Stimulated activated naive CD4-positive, alpha-beta T cell (primary cell): ENCODE results near the gene GTF2F2.

ENCODE experiments used
- DNase-seq, 6 experiments: peaks; one replicate each; lab custom pipeline; 2025; lab: John Stamatoyannopoulos, UW

The GTF2F2 gene

DNA sequence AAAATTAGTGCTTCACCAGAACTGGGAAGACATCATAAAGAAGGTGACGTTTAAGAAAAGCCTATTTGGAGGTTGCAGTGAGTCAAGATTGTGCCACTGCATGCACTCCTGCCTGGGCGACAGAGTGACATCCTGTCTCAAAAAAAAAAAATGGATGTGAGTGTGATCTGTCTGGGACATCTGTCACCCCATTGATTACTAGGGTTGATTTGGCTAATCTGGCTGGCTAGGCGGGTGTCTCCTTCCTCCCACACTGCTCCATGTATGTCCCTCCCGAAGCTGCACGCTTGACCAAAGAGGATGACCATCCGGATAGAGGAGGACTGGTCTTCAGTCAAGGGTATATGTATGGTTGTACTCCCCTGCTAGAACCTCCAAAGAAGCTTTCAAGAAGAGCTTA is 2.6 kb downstream of the GTF2F2 start:
- DNase-seq: no peak

DNA sequence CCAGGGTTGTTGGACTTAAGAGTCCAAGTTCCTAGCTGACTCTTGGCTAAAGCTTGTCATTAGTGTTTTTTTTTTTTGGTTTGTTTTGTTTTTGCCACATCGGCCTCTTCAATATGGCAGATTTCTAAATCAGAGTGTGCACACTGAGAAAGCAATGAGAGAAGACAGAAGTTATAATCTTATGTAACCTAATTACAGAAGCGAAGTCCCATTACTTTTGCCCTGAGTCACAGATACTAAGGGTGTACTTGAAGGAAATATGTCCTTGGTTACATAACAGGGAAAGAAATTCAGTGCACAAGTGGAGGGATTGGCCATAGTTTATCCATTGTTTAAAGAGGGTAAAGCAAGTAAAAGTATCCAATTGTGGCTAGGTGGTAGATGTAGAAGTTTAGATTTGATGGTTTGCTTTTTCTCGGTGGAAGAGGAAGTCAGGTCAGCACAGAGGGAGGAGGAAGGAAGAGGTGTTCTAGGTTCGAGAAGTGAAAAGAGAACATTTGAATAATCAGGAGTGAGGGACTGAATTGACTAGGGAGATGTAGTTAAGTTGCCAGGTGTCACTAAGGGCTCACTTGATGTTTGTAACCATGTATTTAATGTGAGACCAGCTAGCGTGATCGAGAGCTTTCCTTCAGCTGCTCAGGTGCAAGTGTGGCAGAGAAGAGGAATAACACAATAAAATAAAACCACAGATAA is 12.2 kb downstream of the GTF2F2 start:
- DNase-seq: no peak

DNA sequence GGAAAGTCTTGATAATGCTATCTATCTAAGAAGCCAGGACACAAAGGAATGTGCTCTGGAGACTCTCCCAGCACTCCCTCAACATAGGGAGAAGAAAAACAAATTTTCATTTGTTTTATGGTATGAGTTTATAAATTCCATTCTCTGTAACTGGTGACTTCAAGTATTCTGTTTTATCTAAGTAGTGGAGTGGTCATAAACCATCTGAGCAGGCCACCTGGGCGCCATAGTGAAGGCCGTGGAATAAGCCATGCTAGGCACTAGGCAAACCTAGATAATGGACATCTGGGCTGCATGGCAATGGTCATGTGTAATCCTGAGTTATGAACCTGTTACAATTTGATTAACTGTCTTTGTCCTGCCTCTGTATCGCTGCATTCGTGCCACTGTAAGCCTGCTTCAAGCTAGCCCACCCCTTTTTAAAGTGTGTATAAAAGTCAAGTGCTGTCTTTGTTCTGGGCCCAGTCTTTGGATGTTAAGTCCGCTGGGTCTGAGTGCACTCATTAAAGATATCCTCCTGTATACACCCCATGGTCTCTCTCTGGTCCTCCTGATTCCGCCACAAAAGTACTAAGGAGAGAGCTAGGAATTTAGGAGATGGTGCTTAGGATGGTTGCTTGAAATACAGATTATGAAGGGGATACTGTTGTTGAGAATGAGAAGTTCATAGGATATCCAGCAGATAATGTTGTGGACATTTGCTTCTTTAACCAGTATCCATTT is 13.2 kb downstream of the GTF2F2 start:
- no peak for DNase-seq

DNA sequence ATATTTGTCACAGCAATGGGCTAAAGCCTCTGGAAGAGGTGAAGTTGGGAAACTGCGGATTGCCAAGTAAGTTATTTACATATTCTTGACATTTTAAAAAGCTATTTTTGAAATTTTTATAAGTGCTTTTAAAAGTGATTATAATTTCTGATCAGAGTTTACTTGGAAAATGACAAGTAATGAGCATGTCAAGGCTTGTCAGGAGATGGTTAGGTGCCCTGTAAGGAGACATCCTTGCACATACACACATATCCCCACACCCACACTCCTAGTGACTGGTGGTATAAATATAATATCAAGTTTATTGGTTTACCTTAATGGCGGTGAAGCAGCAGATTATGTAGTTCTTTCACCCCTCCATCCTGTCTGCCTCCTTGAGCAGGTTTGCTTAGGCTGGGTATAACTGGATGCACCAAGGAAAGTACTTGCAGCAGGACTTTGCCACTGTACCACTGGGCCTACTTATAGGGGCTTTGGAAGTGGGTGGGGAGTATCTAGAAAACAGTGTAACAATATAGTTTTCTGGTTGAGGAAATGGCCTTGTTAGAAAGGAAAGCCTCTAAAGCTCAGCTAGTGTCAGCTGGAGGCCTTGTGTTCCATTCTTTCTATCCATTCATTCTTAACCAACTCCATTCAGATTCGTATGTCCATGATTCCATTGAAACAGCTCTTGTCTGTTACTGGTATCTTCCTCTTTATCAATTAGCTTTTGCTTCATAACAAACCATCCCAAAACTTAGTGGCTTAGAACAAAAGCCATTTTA is 16.6 kb downstream of the GTF2F2 start:
- DNase-seq: no peak

DNA sequence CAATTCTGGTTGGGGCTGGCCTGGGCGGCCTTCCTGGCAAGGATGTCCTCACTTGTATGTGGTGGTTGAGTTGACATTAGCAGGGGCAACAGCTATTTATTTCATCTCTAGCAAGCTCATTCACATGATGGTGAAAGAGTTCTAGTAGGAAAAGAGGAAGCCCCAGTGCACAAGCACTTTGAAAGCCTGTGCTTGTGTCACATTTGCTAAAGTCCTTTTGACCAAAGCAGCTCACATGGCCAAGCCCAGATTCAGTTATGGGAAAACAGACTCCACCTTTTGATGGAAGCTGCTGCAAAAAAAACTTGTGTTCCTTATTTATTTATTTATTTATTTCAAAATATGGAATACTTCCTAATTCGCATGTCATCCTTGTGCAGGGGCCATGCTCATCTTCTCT is 17.2 kb downstream of the GTF2F2 start:
- no peak for DNase-seq

DNA sequence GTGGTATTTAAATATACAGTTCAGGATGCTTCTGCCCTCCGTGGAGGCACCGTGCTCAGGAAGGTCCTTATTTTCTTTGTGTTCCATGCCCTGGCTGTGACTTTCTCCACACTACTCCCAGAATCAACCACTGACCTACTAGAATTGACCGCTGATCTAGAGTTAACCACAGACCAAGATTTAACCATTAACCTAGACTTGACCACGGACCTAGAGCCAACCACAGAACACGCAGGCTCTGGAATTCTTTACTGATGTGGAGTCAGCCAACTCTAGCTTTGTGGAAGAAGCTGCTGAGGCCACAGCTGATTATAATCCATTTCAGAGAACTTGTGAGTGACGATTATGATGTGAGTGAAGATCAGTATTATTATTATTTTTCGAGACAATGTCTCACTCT is 18.0 kb downstream of the GTF2F2 start:
- DNase-seq: no peak

DNA sequence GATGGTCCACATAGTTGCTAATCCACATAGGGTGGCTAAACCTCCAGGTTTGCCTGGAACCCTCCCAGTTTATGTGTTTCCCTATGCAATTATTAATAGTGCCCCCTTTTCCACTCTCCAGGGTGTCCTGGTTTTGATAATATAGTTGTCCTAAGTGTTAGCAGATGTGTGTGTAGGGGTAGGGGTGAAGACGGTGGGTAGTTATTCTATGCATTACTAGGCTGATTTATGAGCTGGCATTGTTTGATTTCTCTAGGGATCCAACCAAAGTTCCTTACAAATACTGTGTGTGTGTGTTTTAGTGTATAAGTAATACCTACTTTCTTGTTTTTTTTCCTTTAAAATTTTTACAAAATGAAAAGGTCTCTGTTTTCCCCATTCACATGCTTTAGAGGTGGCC is 21.1 kb downstream of the GTF2F2 start:
- DNase-seq: no peak

DNA sequence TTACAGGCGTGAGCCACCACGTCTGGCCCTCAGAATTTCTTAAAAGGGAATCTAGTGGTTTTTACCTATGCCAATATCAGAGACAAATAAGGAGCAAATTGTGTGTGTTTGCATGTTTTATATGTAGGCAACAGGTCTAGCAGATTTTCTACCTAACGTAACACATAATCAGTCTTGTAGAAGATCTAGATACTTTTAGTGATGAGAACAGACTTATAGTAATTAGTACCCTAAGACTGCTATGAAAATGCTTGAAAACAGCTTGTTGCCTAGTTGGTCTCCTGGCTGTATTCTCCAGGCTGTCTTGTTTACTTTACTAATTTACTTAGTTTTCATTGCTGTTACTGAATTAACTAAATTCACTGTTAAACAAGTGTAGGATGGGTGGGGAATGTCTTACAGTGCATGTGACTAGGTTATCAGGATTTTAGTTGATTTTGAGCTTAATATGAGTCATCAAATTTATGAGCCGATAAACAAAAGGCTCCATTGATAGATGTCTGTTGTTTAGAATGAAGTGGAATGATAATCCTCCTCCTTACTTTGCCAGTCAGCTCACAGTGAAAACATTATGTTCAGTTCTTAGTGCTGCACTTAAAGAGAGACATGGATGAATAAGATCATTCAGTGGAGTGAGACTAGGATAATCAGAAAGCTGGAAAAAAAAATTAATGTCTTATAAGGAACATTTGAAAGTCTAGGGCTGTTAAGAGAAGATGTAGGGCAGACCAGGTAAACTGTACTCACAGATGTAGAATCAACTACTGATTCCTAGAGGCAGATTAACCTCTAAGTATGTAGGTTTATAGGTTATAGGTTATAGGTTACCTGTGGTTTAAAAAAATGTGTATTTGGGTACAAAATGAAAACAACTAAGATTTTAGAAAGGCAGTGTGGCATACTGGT is 22.4 kb downstream of the GTF2F2 start:
- DNase-seq: no peak

DNA sequence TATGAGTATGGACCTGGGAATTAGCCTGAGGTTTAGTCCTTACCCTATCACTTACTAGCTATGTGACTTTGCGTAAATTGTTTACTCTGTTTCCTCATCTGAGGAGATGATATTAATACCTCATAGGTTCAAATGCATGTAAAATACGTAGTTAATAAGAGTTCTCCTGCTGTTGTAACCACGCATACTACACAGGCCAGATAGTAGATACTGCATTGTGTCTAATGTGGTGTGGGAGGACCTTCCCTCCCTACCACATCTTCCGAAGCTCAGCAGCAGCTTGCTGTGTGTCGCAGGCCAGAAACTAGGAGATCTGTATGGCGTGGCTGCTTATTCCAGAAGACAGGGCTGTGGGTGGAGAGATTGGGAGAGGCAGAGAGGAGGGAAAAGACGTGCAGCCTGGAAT is 23.0 kb downstream of the GTF2F2 start:
- no peak for DNase-seq

DNA sequence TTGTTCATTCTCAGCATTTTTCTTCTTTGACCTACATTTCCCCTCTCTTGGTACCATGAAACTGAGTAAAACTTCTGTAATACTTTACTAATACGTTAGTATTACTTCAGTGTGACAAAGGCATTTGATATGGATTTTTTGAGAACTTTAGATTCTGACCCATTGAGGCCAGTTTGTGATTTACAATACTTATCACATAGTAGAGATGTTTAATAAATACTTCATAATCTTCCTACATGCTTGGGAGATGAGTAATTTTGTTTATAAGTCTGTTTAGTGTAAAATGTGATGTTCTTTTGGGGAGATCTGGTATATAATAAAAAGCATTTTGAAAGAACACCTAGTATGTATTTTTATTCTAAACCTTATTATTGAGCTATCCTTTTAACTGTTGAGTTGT is 29.7 kb downstream of the GTF2F2 start:
- DNase-seq: no peak

DNA sequence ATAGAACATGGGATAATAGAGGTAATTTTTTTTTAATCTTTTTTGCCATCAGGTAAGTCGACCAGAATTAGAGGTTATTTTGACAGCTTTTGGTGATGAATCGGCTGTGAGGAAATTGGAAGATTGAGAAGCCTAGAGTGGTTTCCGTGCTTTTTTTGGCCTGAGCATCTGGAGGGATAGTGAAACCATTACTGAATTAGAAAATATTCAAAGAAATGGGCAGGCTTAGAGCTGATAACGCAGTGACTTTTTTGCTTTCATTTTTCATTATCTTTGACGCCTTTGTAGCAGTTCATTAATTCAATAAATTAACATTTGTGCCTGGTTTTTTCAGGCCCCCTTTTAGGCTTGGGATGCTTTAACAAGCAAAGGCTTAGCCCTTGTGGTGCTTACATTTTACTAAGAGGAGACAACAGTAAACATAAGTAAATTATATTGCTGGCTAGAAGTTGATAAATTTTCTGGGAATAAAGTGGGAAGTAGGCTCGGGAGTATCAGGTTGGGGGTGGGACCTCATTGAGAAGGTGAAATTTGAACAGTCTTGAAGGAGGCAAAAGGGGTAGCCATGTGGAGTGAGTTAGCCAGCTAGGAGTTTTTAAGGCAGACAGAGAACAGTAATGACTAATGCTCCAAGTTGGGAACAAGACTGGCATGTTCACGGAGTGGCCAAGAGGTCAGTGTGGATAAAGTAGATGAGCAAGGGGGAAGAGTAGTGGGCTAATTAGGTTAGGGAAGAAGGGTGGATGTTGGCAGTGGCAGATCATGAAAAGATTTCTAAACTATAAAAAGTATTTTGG is 36.5 kb downstream of the GTF2F2 start:
- DNase-seq: no peak

DNA sequence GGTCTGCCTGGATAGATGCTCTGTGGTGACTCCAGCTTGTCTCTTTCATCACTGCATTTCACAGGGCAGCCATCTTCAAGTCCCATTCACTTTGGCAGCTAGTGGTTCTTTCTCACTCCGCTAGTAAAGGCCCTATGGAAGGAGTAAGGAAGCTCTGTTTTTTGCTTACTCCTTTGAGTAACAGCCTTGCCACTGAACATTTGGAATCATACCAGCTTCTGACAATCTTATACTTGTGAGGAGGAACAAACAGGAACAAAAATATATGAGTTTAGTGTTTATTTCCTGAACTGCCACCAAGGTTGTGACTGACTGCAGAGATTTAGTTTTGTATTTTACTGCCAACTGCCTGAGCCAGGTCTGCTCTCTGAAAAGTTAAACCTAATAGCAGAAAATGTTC is 41.9 kb downstream of the GTF2F2 start:
- DNase-seq: no peak

DNA sequence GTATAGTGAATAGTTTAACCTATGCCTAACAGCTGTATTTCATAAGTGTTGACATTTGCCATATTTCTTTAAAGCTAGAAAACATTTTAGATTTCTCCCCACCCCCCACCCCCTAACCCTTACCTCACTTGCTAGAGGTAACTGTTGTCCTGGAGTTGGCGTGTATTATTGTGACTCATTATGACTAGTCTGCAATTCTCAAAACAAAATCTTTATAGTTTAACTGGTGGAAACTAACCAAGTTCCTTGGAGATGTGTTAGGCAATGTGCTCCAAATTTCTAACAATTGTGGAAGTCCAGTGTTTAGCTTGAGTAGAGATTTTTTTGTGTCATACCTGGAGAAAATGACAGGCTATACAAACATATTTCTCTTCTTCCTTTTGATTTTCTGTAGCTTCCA is 42.5 kb downstream of the GTF2F2 start:
- DNase-seq: no peak

DNA sequence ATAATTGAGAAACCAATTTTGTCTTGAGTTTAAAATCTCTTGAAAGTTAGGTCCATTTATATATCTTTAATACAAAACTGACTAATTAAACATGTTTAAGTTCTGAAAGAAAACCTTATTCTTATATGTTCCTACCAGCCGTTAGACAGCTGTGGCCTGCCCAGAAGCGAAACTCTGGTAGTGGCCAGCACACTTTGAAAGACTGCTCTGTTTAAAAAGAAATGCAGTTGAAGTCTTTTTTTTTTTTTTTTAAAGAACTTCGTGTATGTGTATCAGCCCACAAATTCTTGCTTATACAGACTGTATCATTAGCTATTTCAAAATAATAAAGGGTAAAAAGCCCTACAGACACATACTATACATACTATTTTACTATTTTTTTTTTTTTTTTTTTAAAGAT is 46.5 kb downstream of the GTF2F2 start:
- no peak for DNase-seq

DNA sequence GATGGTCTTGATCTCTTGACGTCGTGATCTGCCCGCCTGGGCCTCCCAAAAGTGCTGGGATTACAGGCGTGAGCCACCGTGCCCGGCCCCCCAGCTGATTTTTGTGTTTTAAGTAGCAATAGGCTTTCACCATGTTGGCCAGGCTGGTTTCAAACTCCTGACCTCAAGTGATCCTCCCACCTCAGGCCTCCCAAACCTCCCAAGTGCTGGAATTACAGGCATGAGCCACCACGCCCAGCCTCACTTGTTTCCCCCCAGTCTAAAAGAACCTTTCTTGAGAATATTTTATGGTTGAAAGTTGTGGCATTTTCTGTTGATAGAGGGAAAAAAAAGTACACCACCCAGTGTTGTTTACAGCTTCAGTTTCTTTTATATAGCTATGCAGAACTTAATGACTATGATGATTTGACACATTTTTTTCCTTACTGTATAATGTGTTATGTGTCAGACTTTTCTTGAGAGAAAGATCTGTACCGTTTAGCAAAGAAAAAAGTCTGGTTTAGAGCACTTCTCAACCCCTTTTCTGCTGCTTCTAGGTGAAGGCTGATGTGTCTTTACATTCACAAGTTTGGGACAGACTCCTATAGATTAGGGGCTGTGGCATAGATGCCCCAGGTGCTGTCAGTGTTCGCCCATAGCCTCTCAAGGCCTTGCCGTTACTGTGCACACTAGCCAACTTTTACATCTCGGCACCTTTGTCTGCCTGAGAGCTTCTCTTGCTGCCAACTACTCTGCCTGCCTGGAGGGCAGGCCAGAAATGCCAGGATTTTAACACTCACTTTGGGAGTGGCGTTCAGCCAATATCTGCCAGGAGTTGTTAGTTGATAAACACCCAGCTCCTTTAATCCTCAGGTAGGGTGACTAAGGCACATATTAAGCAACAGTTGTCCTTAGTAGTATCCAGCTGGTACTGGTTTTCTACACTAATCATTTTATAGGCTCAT is 47.6 kb downstream of the GTF2F2 start:
- DNase-seq: no peak

DNA sequence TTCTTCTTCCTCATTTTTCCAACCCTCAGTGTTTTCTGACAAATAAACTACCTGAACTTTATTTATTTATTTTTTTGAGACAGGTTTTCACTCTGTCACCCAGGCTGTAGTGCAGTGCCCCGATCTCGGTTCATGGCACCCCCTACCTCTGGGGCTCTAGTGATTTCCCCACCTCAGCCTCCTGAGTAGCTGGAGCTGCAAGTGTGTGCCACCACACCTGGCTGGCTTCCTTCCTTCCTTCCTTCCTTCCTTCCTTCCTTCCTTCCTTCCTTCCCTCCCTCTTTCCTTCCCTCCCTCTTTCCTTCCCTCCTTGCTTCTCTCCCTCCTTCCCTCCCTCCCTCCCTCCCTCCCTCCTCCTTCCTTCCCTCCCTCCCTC is 48.2 kb downstream of the GTF2F2 start:
- no peak for DNase-seq

DNA sequence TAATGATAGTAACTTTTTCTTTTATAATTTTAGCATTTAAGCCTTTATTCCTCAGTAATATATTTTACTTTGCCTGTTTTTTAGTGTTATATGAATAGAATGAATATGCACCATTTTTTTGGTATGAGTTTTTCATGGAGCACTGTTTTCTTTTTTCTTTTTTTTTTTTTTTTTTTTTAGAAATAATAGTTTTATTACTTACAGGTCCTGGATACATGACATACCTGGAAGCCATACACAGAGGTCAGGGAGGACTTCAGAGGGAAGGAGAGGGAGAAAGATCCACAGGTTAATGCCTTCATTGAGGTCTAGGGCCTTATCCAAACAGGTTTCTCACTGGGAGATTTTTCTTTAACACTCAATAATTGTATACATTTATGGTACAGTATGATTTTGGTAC is 54.2 kb downstream of the GTF2F2 start:
- no peak for DNase-seq

DNA sequence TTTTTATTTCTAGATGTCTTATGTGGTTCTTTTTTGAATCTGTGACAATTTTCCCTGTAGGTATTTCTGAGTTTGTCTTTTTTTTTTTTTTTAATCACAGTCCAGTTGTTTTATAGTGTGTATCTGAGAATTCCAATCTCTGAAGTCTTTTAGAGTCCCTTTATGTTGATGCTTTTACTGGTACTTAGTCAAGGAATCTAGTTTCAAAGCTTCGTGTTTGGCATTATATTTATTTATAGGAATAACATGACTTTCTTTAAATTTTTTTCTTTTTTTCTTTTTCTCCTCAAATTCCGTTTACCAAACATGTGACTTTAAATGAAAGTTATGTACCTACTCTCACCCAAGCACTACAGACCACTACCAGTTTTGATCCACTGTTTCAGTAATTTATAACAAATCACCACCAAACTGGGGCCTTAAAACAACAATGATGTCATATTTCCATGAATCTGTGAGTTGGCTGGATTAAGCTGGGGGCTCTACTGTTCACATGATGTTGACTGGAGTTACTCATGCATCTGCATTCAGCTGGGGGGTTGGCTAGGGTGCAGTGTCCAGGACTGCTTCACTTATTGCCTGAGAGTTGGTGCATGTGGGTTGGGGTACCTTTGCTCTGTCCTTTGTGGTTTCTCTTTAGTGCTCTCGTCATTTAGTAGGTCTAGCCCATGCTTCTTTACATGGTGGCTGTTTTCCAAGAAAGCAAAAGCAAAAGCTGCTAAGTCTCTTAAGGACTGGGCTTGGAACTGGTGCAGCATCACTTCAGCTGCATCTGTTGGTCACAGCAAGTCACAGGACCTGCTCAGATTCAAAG is 58.2 kb downstream of the GTF2F2 start:
- DNase-seq: no peak

DNA sequence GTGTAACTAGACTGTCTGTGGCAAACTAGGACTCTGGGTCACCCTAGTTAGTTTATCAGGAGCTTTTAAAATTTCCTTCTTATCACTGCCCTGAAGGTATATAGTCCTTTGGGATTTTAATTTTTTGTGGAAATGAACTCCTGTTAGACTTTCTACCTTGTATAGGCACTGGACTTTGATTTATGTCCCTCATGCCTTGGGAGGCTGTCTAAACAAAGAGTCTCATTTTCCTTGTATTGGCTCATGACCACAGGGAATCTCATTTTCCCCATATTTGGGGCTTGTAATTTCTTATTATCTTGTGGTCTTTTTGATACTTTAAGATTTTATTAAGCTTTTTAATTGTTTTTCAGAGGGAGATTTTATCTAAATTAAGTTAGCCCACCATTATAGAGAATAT is 59.1 kb downstream of the GTF2F2 start:
- no peak for DNase-seq
